Colonic mucosa (tissue), 4 donors: ENCODE measurements around the gene GDAP1L1. TPM values are rescaled to one million over a fixed set of nuclear protein-coding genes. Genes with fewer than 3 reads are reported as not detected.

Experiments
- DNase-seq: peaks from one replicate; pipeline ENCODE4 v3.0.0-alpha.2; 2020
- H3K27ac ChIP-seq: fragments of 200-600 bp; one replicate; pipeline ENCODE4 v1.8.0; 2021
- H3K27me3 ChIP-seq: fragments of 200-600 bp; one replicate; pipeline ENCODE4 v1.8.0; 2021
- H3K36me3 ChIP-seq: fragments of 200-600 bp; one replicate; pipeline ENCODE4 v1.8.0; 2021
- H3K4me1 ChIP-seq: fragments of 200-600 bp; one replicate; pipeline ENCODE4 v1.8.0; 2021; ENCODE audit warnings: mild to moderate bottlenecking
- H3K4me3 ChIP-seq: fragments of 200-600 bp; one replicate; pipeline ENCODE4 v1.8.0; 2021
- H3K9ac ChIP-seq, 2 donors: one replicate each; pipeline ENCODE4 v1.7.0; 2013; ENCODE audit warnings: control low read depth in 2 of 2, low read depth in 2 of 2, low read length in 2 of 2
- H3K9me3 ChIP-seq: fragments of 200-600 bp; one replicate; pipeline ENCODE4 v1.8.0; 2021
- intact Hi-C: fragments of 100-400 bp; cut with DNase I; formaldehyde crosslinking; loops from one replicate; pipeline ENCODE4 v1.14.1; 2022
- total RNA-seq, 2 donors: library from RNA; stranded (reverse); fragmentation: NEBNext Ultra II Directional in 1 of 2; extraction: Animal tissue kit (Norgen Biotek cat#: 25700) in 1 of 2; gene quantifications; one replicate each; pipeline ENCODE4 v1.2.1, GENCODE V29; 2021
- TF ChIP-seq, protein P1 (sequence below): fragments of 200-600 bp; IDR thresholded peaks from one replicate; pipeline ENCODE4 v1.8.0; 2022; ENCODE audit warnings: antibody characterized with exemption, mild to moderate bottlenecking
- donor health status: healthy.
- donor health status: DM: no; HTN: no; CAD: no.
- donor health status: DM: no; HTN: no; CAD: no.

The GDAP1L1 gene
- total RNA-seq, 2 donors from 2014 or later, result not detected

DNA sequence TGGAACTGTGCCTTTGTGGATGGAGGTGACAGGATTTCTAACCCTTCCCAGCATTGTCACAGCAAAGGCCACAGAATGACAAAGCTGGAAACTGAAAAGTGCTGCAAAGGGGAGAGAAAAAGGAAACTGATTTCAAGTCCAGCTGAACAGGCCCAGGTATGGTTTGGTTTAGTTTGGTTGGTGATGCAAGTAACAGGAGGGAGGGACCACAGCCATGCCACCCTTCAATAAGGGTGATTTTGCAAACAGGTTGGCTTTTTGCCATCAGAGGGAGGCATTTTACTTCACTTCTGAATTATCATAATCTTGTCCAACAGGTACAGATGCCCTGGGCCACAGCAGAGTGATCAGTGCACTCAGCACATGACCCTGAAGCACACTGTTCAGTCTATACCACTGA, 57.3 kb downstream of the GDAP1L1 start:
- H3K9ac ChIP-seq, result no peak overlapping the region
- H3K36me3 ChIP-seq, result no peaks in the 10 kb centered on the region
- TF ChIP-seq, protein P1, sequence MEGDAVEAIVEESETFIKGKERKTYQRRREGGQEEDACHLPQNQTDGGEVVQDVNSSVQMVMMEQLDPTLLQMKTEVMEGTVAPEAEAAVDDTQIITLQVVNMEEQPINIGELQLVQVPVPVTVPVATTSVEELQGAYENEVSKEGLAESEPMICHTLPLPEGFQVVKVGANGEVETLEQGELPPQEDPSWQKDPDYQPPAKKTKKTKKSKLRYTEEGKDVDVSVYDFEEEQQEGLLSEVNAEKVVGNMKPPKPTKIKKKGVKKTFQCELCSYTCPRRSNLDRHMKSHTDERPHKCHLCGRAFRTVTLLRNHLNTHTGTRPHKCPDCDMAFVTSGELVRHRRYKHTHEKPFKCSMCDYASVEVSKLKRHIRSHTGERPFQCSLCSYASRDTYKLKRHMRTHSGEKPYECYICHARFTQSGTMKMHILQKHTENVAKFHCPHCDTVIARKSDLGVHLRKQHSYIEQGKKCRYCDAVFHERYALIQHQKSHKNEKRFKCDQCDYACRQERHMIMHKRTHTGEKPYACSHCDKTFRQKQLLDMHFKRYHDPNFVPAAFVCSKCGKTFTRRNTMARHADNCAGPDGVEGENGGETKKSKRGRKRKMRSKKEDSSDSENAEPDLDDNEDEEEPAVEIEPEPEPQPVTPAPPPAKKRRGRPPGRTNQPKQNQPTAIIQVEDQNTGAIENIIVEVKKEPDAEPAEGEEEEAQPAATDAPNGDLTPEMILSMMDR, result no peak
- no peaks in the 10 kb centered on the region for H3K9me3 ChIP-seq
- H3K27me3 ChIP-seq, result no peaks in the 10 kb centered on the region
- H3K4me3 ChIP-seq, result no peak overlapping the region
- intact Hi-C loops, result no loop called here
- no peaks in the 10 kb centered on the region for H3K4me1 ChIP-seq
- no peak for DNase-seq
- no peak overlapping the region for H3K27ac ChIP-seq

DNA sequence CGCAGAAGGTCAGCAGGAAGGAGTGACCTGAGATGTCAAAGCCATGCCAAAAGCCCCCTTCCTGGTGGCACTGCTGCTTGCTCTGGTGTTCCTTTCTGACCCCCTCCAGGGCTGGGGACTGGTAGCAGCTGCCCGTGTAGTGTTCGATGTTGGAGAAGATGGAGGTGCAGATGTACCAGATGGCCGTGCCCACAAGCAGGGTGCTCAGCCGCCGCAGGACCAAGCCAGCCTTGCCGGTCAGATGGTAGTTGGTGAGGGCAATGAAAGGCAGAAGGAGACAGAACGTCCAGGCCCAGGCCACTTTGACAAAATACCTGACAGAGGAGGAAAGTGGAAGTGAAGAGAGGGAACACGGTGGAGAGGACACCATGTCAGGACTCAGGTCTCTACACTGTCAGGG, 59.8 kb downstream of the GDAP1L1 start:
- H3K9ac ChIP-seq, result no peak overlapping the region
- no peaks in the 10 kb centered on the region for H3K36me3 ChIP-seq
- no peak overlapping the region for H3K27ac ChIP-seq
- TF ChIP-seq, protein P1, result no peak
- H3K4me3 ChIP-seq, result no peak overlapping the region
- no peaks in the 10 kb centered on the region for H3K27me3 ChIP-seq
- H3K9me3 ChIP-seq, result no peaks in the 10 kb centered on the region
- peaks cover 4% of the 10 kb centered on the region for H3K4me1 ChIP-seq
- intact Hi-C loops, result no loop called here
- DNase-seq, result no peak

DNA sequence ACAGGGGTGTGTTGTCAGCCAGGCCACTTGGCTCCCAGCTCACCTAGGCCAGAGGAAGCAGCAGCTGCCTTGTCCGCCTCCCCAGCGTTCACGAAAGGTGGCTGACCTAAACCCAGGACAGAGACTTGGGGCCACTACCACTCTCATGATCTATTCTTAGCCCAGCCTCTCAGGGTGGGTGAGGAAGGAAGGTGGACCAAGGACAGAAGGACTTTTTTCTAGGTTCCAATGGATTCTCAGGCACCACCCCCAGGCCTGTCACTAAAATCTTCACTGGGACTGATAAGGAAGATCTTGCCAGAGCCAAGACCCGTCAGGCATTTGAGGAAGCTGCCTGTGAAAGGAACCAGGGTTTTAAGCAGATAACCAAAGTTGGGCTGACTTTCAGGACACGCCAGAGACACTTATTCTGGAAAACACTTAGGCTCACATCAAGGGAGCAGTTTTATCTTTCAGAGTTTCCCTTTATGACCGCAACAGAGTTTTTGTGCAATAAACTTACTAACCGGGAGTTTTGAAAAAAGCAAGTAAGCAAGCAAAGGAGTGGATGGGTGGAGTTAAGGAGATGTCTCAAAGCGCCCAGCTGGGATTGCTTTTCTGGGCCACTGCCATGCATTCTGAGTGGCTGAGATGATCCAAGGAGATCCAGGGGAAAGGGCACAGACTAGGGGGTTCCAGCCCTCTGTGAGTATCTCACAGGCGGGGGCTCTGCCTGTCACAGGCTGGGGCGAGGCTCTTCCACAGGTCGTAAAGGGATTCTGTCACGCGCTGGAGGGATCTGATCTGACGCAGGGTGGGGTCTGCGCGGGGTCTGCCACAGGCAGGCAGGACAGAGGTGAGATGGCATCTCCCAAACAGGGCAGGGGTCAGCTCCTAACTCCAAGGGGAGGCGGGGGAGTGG, 62.9 kb downstream of the GDAP1L1 start:
- DNase-seq, result peak; percentile 73
- H3K27ac ChIP-seq, result peak overlapping the region; percentile 56
- intact Hi-C loops, result loop anchor here (2.0 to 10.0 kb wide), 3 partner anchors 75 to 155 kb away; no protein-coding TSS in a partner anchor
- H3K9me3 ChIP-seq, result no peaks in the 10 kb centered on the region
- no peaks in the 10 kb centered on the region for H3K27me3 ChIP-seq
- peaks cover 4% of the 10 kb centered on the region for H3K4me1 ChIP-seq
- peak overlapping the region; percentile 97 for H3K4me3 ChIP-seq
- TF ChIP-seq, protein P1, result no peak
- peak overlapping the region; percentile 89 to 97 for H3K9ac ChIP-seq
- no peaks in the 10 kb centered on the region for H3K36me3 ChIP-seq

- H3K27me3 ChIP-seq, result no peaks in the 10 kb centered on the region
- H3K4me3 ChIP-seq, result peak within 1 kb of the TSS; percentile 97
- H3K9ac ChIP-seq, result peak within 1 kb of the TSS; percentile 89 to 97
- no peaks in the 10 kb centered on the region for H3K36me3 ChIP-seq
- peak; percentile 99 for DNase-seq
- peaks cover 4% of the 10 kb centered on the region for H3K4me1 ChIP-seq
- intact Hi-C loops, result loop anchor here (2.0 to 10.0 kb wide), 3 partner anchors 74 to 154 kb away; no protein-coding TSS in a partner anchor
- H3K27ac ChIP-seq, result peak within 1 kb of the TSS; percentile 56
- H3K9me3 ChIP-seq, result no peaks in the 10 kb centered on the region
- TF ChIP-seq, protein P1, result peak; percentile 84
These were observed 63.8 kb downstream of the GDAP1L1 start, which contains the start of gene FITM2 for GRCh38 chr20:44310664-44311639. Gene FITM2, minus strand, starts transcription at chr20:44311202. Its CDS starts 54 bp downstream, at chr20:44311148.

DNA sequence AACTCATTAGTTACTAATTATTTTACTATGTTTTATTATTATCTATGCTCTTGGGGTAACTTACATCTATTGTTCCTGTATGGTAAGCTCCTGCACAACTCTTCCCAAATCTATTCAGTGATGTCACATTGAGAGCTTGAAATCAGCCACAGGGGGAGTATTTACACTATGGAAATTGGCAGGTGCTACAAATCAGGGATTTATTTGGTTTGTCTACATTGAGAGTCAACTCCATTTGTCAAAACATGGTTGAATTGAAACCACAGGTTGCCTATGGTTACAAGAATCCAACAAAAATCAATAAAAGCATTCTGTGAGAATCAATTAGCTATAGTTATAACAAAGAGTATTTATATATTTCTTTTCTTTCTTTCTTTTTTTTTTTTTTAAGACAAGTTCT, 67.8 kb downstream of the GDAP1L1 start:
- TF ChIP-seq, protein P1, result no peak
- DNase-seq, result no peak
- H3K9me3 ChIP-seq, result no peaks in the 10 kb centered on the region
- H3K27ac ChIP-seq, result no peak overlapping the region
- intact Hi-C loops, result loop anchor here (10.0 kb wide), 2 partner anchors 70 to 150 kb away; no protein-coding TSS in a partner anchor
- no peaks in the 10 kb centered on the region for H3K36me3 ChIP-seq
- H3K27me3 ChIP-seq, result no peaks in the 10 kb centered on the region
- H3K4me3 ChIP-seq, result no peak overlapping the region
- no peak overlapping the region for H3K9ac ChIP-seq
- no peaks in the 10 kb centered on the region for H3K4me1 ChIP-seq
